DND-41 (cell line): ENCODE data around the gene DISC1.

Experiments used
- ATAC-seq: fragments of 200-7000 bp; cut with Tn5 transposase; 3 replicates; pipeline ENCODE4 v1.9.1; 2021; ENCODE audit warnings: low read depth; ENCODE audit not compliant: insufficient read depth
- DNase-seq: peaks from one replicate; pipeline ENCODE4 v3.0.0-alpha.2; 2020
- H2AFZ ChIP-seq: 2 replicates; pipeline ENCODE4 v1.6.0; 2012; ENCODE audit warnings: low read depth, low read length
- H3K27ac ChIP-seq: 2 replicates; pipeline ENCODE4 v1.5.1; 2012; ENCODE audit warnings: low read length, inconsistent platforms
- H3K27me3 ChIP-seq: fragments of 200-600 bp; sonication (generic); 2 replicates; pipeline ENCODE4 v1.6.0; 2012; ENCODE audit warnings: low read length, mild to moderate bottlenecking, inconsistent platforms; ENCODE audit not compliant: insufficient read depth, poor library complexity
- H3K36me3 ChIP-seq: 2 replicates; pipeline ENCODE4 v1.5.1; 2012; ENCODE audit warnings: low read length, inconsistent platforms; ENCODE audit not compliant: insufficient read depth
- H3K4me1 ChIP-seq: 2 replicates; pipeline ENCODE4 v1.5.1; 2012; ENCODE audit warnings: mild to moderate bottlenecking, low read length; ENCODE audit not compliant: insufficient read depth
- H3K4me2 ChIP-seq: 2 replicates; pipeline ENCODE4 v1.6.0; 2012; ENCODE audit warnings: mild to moderate bottlenecking, moderate library complexity, low read length, inconsistent platforms; ENCODE audit not compliant: insufficient read depth
- H3K4me3 ChIP-seq, 2 experiments: fragments of 200-600 bp in 1 of 2; shearing (Covaris generic) in 1 of 2; 2 replicates each; pipeline ENCODE4 v1.5.1; 2012 to 2016; ENCODE audit warnings: inconsistent platforms in 2 of 2, low read length in 2 of 2, mild to moderate bottlenecking in 2 of 2, low read depth in 1 of 2, moderate library complexity in 1 of 2
- H3K79me2 ChIP-seq: 2 replicates; pipeline ENCODE4 v1.6.0; 2012; ENCODE audit warnings: low read length, inconsistent platforms; ENCODE audit not compliant: insufficient read depth
- H3K9ac ChIP-seq: 2 replicates; pipeline ENCODE4 v1.6.0; 2012; ENCODE audit warnings: low read depth, mild to moderate bottlenecking, inconsistent platforms, low read length, moderate library complexity
- H3K9me3 ChIP-seq: 2 replicates; pipeline ENCODE4 v1.5.1; 2012; ENCODE audit warnings: low read length, moderate library complexity, mild to moderate bottlenecking, inconsistent platforms; ENCODE audit not compliant: insufficient read depth, severe bottlenecking
- H4K20me1 ChIP-seq: 2 replicates; pipeline ENCODE4 v1.6.0; 2012; ENCODE audit warnings: low read length; ENCODE audit not compliant: insufficient read depth
- CTCF ChIP-seq: IDR thresholded peaks from 2 replicates; pipeline ENCODE4 v1.5.1; 2012; ENCODE audit warnings: borderline replicate concordance, low read length, moderate library complexity, mild to moderate bottlenecking; ENCODE audit not compliant: poor library complexity, severe bottlenecking; ENCODE audit errors: extremely low read depth
- EZH2 ChIP-seq: IDR thresholded peaks from 3 replicates; pipeline ENCODE4 v1.6.1; 2012; ENCODE audit warnings: borderline replicate concordance, low read depth, mild to moderate bottlenecking, moderate library complexity, low read length, inconsistent platforms; ENCODE audit not compliant: severe bottlenecking

Gene DISC1

GRCh38 chr1:231847612-231848397, 221.2 kb downstream of the DISC1 start:
- no peak overlapping the region for H3K9ac ChIP-seq
- no peaks in the 10 kb centered on the region; the same call in 1 of the 2 replicates for H4K20me1 ChIP-seq
- H3K4me2 ChIP-seq, result no peak overlapping the region
- no peaks in the 10 kb centered on the region for H3K27me3 ChIP-seq
- H3K27ac ChIP-seq, result no peak overlapping the region
- ATAC-seq, result no peak
- H3K4me3 ChIP-seq, result no peak overlapping the region
- TF ChIP-seq CTCF (no peak), EZH2 (no peak)
- H3K9me3 ChIP-seq, result no peaks in the 10 kb centered on the region
- no peaks in the 10 kb centered on the region for H3K4me1 ChIP-seq
- no peaks in the 10 kb centered on the region for H3K36me3 ChIP-seq
- no peak overlapping the region for H2AFZ ChIP-seq
- no peaks in the 10 kb centered on the region for H3K79me2 ChIP-seq
- no peak for DNase-seq

GRCh38 chr1:231849981-231850380, 223.4 kb downstream of the DISC1 start:
- Histone ChIP-seq H4K20me1 (no peaks in the 10 kb centered on the region; the same call in 1 of the 2 replicates), H2AFZ (no peak overlapping the region), H3K4me2 (no peak overlapping the region), H3K9me3 (no peaks in the 10 kb centered on the region), H3K79me2 (no peaks in the 10 kb centered on the region), H3K4me3 (no peak overlapping the region), H3K27me3 (no peaks in the 10 kb centered on the region), H3K4me1 (no peaks in the 10 kb centered on the region), H3K9ac (no peak overlapping the region), H3K36me3 (no peaks in the 10 kb centered on the region), H3K27ac (no peak overlapping the region)
- no peak for DNase-seq
- ATAC-seq, result no peak
- TF ChIP-seq CTCF (no peak), EZH2 (no peak)

- no peaks in the 10 kb centered on the region for H3K9me3 ChIP-seq
- no peak overlapping the region for H3K4me2 ChIP-seq
- H3K27me3 ChIP-seq, result no peaks in the 10 kb centered on the region
- TF ChIP-seq CTCF, result no peak
- no peak for TF ChIP-seq EZH2
- H3K79me2 ChIP-seq, result no peaks in the 10 kb centered on the region
- H3K4me3 ChIP-seq, result no peak overlapping the region
- no peak overlapping the region for H2AFZ ChIP-seq
- H3K36me3 ChIP-seq, result no peaks in the 10 kb centered on the region
- DNase-seq (no peak), ATAC-seq (no peak)
- H4K20me1 ChIP-seq, result no peaks in the 10 kb centered on the region; the same call in 1 of the 2 replicates
- no peaks in the 10 kb centered on the region for H3K4me1 ChIP-seq
- H3K27ac ChIP-seq, result no peak overlapping the region
- H3K9ac ChIP-seq, result no peak overlapping the region
These were observed 224.2 kb downstream of the DISC1 start for GRCh38 chr1:231850786-231851185.
